ENCODE measurements around the gene MSN. TPM values are rescaled to one million over a fixed set of nuclear protein-coding genes. Genes with fewer than 3 reads are reported as not detected.

The MSN gene
- total and polyA plus RNA-seq, 2 of the 13 experiments (the other 11 are each of a cell fraction or from before 2014, with no cell fraction given): 0.15 TPM; not detected in 1

DNA sequence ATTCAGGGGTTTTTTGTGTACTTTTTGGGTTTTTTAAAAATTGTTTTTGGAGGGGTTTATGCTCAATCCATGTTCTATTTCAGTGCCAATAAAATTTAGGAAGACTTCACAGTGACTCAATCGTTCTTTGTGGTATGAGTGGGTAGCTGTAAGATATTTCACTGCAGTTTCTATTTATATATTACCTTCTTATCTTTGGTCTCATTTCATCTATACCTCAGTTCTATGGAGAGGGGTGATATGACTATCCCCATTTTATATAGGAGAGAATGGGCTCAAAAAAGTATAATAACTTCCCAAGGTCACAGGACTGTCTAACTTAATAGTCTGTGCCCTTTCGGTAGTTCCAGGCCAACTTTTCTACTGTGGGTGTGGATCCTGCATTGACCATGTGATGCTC, 74.4 kb downstream of the MSN start:
- H4K20me1 ChIP-seq (ENCODE audit: insufficient read depth, low read length): no peaks in the 10 kb centered on the region
- ChIA-PET POLR2A (no interaction called here), CTCF (ENCODE audit: low intra/inter-chr PET ratio, low total read pairs) (no interaction called here)
- ATAC-seq: no peak
- WGBS (ENCODE audit: low lambda C conversion rate): 0% methylated on average over 1 of the region's 2 CpGs
- no peaks in the 10 kb centered on the region for H3K79me2 ChIP-seq (ENCODE audit: insufficient read depth, low read length)
- H3K27me3 ChIP-seq (ENCODE audit: control insufficient read depth in 1 of 2, insufficient read depth in 2 of 2, low read length in 2 of 2): no peaks in the 10 kb centered on the region
- no peaks in the 10 kb centered on the region for H3K9me3 ChIP-seq (ENCODE audit: low read length)
- no peak overlapping the region for H2AFZ ChIP-seq (ENCODE audit: low read length)
- no peak overlapping the region for H3K4me3 ChIP-seq (replicated peaks in 1 of 3; ENCODE audit: insufficient read depth in 1 of 3, low read depth in 2 of 3, low read length in 3 of 3)
- no peaks in the 10 kb centered on the region for H3K4me1 ChIP-seq (ENCODE audit: insufficient read depth, low read length)
- DNase-seq (ENCODE audit: low spot score): no peak
- no peak overlapping the region for H3K27ac ChIP-seq (ENCODE audit: extremely low read length, insufficient read depth, low read length)
- no peaks in the 10 kb centered on the region for H3K36me3 ChIP-seq (replicated peaks in 1 of 2; ENCODE audit: control insufficient read depth in 1 of 2, insufficient read depth in 2 of 2, low read length in 2 of 2)
- no TSS peak for BruUV-seq (replicated peaks)
- no peak for FAIRE-seq
- no peak overlapping the region for H3K4me2 ChIP-seq (ENCODE audit: low read depth, low read length)
- no peak overlapping the region for H3K9ac ChIP-seq (ENCODE audit: insufficient read depth, low read depth, low read length)
- intact Hi-C loops (cut with micrococcal nuclease; ENCODE audit: unreplicated experiment): no loop called here
- in situ Hi-C loops (cut with HindIII; ENCODE audit: extremely low pct_ligation_motif_present, low pct_unique_long_range_greater_than_20kb): no loop called here
- no peak for TF ChIP-seq ATF5 (CRISPR knock-in tag; IDR thresholded peaks at IDR 0.05; ENCODE audit: low read depth)
- no peak for TF ChIP-seq MTERF4 (CRISPR knock-in tag; IDR thresholded peaks at IDR 0.05)
- TF ChIP-seq MTA3 (CRISPR knock-in tag; IDR thresholded peaks at IDR 0.05): no peak
- no peak for TF ChIP-seq NCOA2 (CRISPR knock-in tag; IDR thresholded peaks at IDR 0.05)
- TF ChIP-seq HNRNPLL (IDR thresholded peaks at IDR 0.05; ENCODE audit: low read depth, low read length, poor library complexity, severe bottlenecking): no peak
- no peak for TF ChIP-seq KAT8 (CRISPR knock-in tag; IDR thresholded peaks at IDR 0.05)
- no peak for TF ChIP-seq ZNF280B (CRISPR knock-in tag; IDR thresholded peaks at IDR 0.05; ENCODE audit: borderline replicate concordance)
- TF ChIP-seq GMEB1 (CRISPR knock-in tag; IDR thresholded peaks at IDR 0.05; ENCODE audit: borderline replicate concordance): no peak
- TF ChIP-seq HNF4G (IDR thresholded peaks at IDR 0.05; ENCODE audit: borderline replicate concordance, low read depth, low read length): no peak
- no peak for TF ChIP-seq HNF4G (CRISPR knock-in tag; IDR thresholded peaks at IDR 0.05; ENCODE audit: borderline replicate concordance, low read depth)
- TF ChIP-seq RELA (CRISPR knock-in tag; IDR thresholded peaks at IDR 0.05): no peak
- no peak for TF ChIP-seq HDAC6 (IDR thresholded peaks at IDR 0.05; ENCODE audit: low read depth, low read length)
- TF ChIP-seq ZNF451 (CRISPR knock-in tag; IDR thresholded peaks at IDR 0.05): no peak
- TF ChIP-seq ZNF547 (CRISPR knock-in tag; IDR thresholded peaks at IDR 0.05): no peak
- TF ChIP-seq, protein P1, sequence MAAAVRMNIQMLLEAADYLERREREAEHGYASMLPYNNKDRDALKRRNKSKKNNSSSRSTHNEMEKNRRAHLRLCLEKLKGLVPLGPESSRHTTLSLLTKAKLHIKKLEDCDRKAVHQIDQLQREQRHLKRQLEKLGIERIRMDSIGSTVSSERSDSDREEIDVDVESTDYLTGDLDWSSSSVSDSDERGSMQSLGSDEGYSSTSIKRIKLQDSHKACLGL (CRISPR knock-in tag; IDR thresholded peaks at IDR 0.05): no peak
- no peak for TF ChIP-seq BCLAF1 (IDR thresholded peaks at IDR 0.05)
- no peak for TF ChIP-seq ZNF580 (CRISPR knock-in tag; IDR thresholded peaks at IDR 0.05; ENCODE audit: borderline replicate concordance, low read depth)

Measured in HepG2 (cell line).